Measurements from ENCODE around the gene JAML. TPM values are rescaled to one million over a fixed set of nuclear protein-coding genes. Genes with fewer than 3 reads are reported as not detected.

Gene JAML
- total and polyA plus RNA-seq, 2 experiments from 2014 or later, result 0.56 to 1.0 TPM

GRCh38 chr11:118148856-118149255, 76.0 kb downstream of the JAML start (continued):
- no peak for TF ChIP-seq ZNF462 (CRISPR knock-in tag; IDR thresholded peaks at IDR 0.05)
- no peak for TF ChIP-seq CREB1 (CRISPR knock-in tag; IDR thresholded peaks at IDR 0.05; ENCODE audit: low read depth)
- no peak for TF ChIP-seq ZNF114 (CRISPR knock-in tag; IDR thresholded peaks at IDR 0.05)
- no peak for TF ChIP-seq JUNB (IDR thresholded peaks at IDR 0.05; ENCODE audit: unreplicated experiment)
- no peak for TF ChIP-seq ZNF331 (CRISPR knock-in tag; IDR thresholded peaks at IDR 0.05; ENCODE audit: low read depth)

- Mint-ChIP-seq H3K4me1 (peaks cover 40% of the 10 kb centered on the region), H3K36me3 (ENCODE audit: low read depth) (no peaks in the 10 kb centered on the region), H3K27ac (no peak overlapping the region), H3K9me3 (no peaks in the 10 kb centered on the region), H3K27me3 (ENCODE audit: insufficient read depth, low read depth, poor library complexity) (peaks cover 49% of the 10 kb centered on the region), H3K4me3 (no peak overlapping the region)
- DNase-seq (ENCODE audit: low spot score) (no peak), ATAC-seq (no peak)
- no peaks in the 10 kb centered on the region for H3K36me3 ChIP-seq (ENCODE audit: insufficient read depth)
- no peaks in the 10 kb centered on the region for H3F3A ChIP-seq (replicated peaks; ENCODE audit: low read depth)
- no peak overlapping the region for H3K27ac ChIP-seq (ENCODE audit: low read depth)
- 0 out of 2 replicates have a peak, but pooled peaks cover 3% of the 10 kb centered on the region for H4K20me1 ChIP-seq (replicated peaks; ENCODE audit: insufficient read depth)
- H3K9me2 ChIP-seq (ENCODE audit: insufficient read depth), result no peaks in the 10 kb centered on the region
- H3K4me2 ChIP-seq, result no peak overlapping the region
- H3K4me3 ChIP-seq, result no peak overlapping the region
- H3K27me3 ChIP-seq (ENCODE audit: insufficient read depth), result peaks cover 88% of the 10 kb centered on the region
- no peaks in the 10 kb centered on the region for H3K79me2 ChIP-seq (replicated peaks; ENCODE audit: insufficient read depth)
- H3K4me1 ChIP-seq (ENCODE audit: insufficient read depth), result peaks cover 35% of the 10 kb centered on the region
- H2AFZ ChIP-seq, result no peak overlapping the region
- no peak for TF ChIP-seq EZH2phosphoT487 (IDR thresholded peaks at IDR 0.05; ENCODE audit: unreplicated experiment)
- no peak for TF ChIP-seq JUNB (IDR thresholded peaks at IDR 0.05; ENCODE audit: unreplicated experiment)
- TF ChIP-seq CREB1 (CRISPR knock-in tag; IDR thresholded peaks at IDR 0.05; ENCODE audit: low read depth), result no peak
- no peak for TF ChIP-seq ETS1 (IDR thresholded peaks at IDR 0.05)
- no peak for TF ChIP-seq POLR2AphosphoS5 (IDR thresholded peaks at IDR 0.05; ENCODE audit: low read depth)
- TF ChIP-seq REST (IDR thresholded peaks at IDR 0.05; ENCODE audit: unreplicated experiment), result no peak
- no peak for TF ChIP-seq ZNF114 (CRISPR knock-in tag; IDR thresholded peaks at IDR 0.05)
- no peak for TF ChIP-seq ZNF331 (CRISPR knock-in tag; IDR thresholded peaks at IDR 0.05; ENCODE audit: low read depth)
- TF ChIP-seq STAT1 (IDR thresholded peaks at IDR 0.05; ENCODE audit: unreplicated experiment), result no peak
- no peak for TF ChIP-seq NANOG (IDR thresholded peaks at IDR 0.05; ENCODE audit: borderline replicate concordance)
Observed at GRCh38 chr11:118148240-118148639, 76.6 kb downstream of the JAML start.
